CD14-positive monocyte (primary cell): Measurements from ENCODE around the gene DPP6. TPM values are rescaled to one million over a fixed set of nuclear protein-coding genes. Genes with fewer than 3 reads are reported as not detected.

Source experiments
- DNase-seq, 3 donors: peaks; one replicate each; pipeline ENCODE4 v3.0.0-alpha.2; 2011 to 2022
- H2AFZ ChIP-seq: 2 replicates; pipeline ENCODE4 v1.6.0; 2012; ENCODE audit warnings: mild to moderate bottlenecking, low read depth, low read length, inconsistent platforms; ENCODE audit not compliant: insufficient read depth, poor library complexity, severe bottlenecking
- H3K27ac ChIP-seq, 2 donors: 1 replicate in 1 of 2; 2 replicates in 1 of 2; pipeline ENCODE4 v1.5.1; 2012 to 2013; ENCODE audit warnings: low read length in 2 of 2, control low read depth in 1 of 2, inconsistent platforms in 1 of 2, low read depth in 1 of 2, mild to moderate bottlenecking in 1 of 2
- H3K27me3 ChIP-seq, 2 donors: one replicate each; pipeline versions ENCODE4 v1.6.0 to v1.6.1; 2011 to 2013; ENCODE audit warnings: low read length in 2 of 2; ENCODE audit not compliant: control insufficient read depth in 2 of 2, insufficient read depth in 2 of 2
- H3K36me3 ChIP-seq, 2 donors: replicated peaks in 1 of 2; 1 replicate in 1 of 2; 2 replicates in 1 of 2; pipeline versions ENCODE4 v1.5.1 to v1.6.1; 2012 to 2013; ENCODE audit warnings: low read length in 2 of 2, control low read depth in 1 of 2, inconsistent platforms in 1 of 2, mild to moderate bottlenecking in 1 of 2; ENCODE audit not compliant: insufficient read depth in 2 of 2, control insufficient read depth in 1 of 2
- H3K4me1 ChIP-seq, 2 donors: 1 replicate in 1 of 2; 2 replicates in 1 of 2; pipeline versions ENCODE4 v1.5.1 to v1.6.1; 2012 to 2013; ENCODE audit warnings: low read length in 2 of 2, control low read depth in 1 of 2, inconsistent platforms in 1 of 2, mild to moderate bottlenecking in 1 of 2, moderate library complexity in 1 of 2; ENCODE audit not compliant: insufficient read depth in 2 of 2, control insufficient read depth in 1 of 2
- H3K4me2 ChIP-seq: replicated peaks from 2 replicates; pipeline ENCODE3; 2012; ENCODE audit warnings: low read length, moderate library complexity, mild to moderate bottlenecking; ENCODE audit not compliant: poor library complexity, severe bottlenecking; ENCODE audit errors: extremely low read depth
- H3K4me3 ChIP-seq, 3 experiments: fragments of 200-600 bp in 1 of 3; sonication (generic) in 1 of 3; replicated peaks in 1 of 3; 1 replicate in 2 of 3; 2 replicates in 1 of 3; pipeline ENCODE4 v1.5.1; 2011 to 2013; ENCODE audit warnings: low read length in 3 of 3, mild to moderate bottlenecking in 3 of 3, control low read depth in 2 of 3, low read depth in 2 of 3, inconsistent platforms in 1 of 3, moderate library complexity in 1 of 3
- H3K79me2 ChIP-seq: 2 replicates; pipeline ENCODE4 v1.6.0; 2012; ENCODE audit warnings: mild to moderate bottlenecking, control low read depth, inconsistent platforms, low read length, moderate library complexity; ENCODE audit not compliant: insufficient read depth
- H3K9ac ChIP-seq: 2 replicates; pipeline ENCODE4 v1.6.0; 2017; ENCODE audit warnings: low read length, mild to moderate bottlenecking; ENCODE audit not compliant: insufficient read depth, poor library complexity, severe bottlenecking
- H3K9me3 ChIP-seq, 2 donors: replicated peaks in 1 of 2; 1 replicate in 1 of 2; 2 replicates in 1 of 2; pipeline versions ENCODE4 v1.5.1 to v1.6.1; 2012 to 2013; ENCODE audit warnings: low read length in 2 of 2, control low read depth in 1 of 2; ENCODE audit not compliant: control insufficient read depth in 1 of 2, insufficient read depth in 1 of 2
- H4K20me1 ChIP-seq: 2 replicates; pipeline ENCODE4 v1.6.0; 2012; ENCODE audit warnings: mild to moderate bottlenecking, low read length, control low read depth, moderate library complexity; ENCODE audit not compliant: insufficient read depth
- H3K27ac Mint-ChIP-seq, 7 donors: one replicate each; pipeline ENCODE4 v1.8.0; 2020; ENCODE audit warnings: mild to moderate bottlenecking in 7 of 7, mixed read lengths in 7 of 7, moderate library complexity in 6 of 7, inconsistent platforms in 2 of 7
- H3K27me3 Mint-ChIP-seq, 3 donors: one replicate each; pipeline ENCODE4 v1.8.0; 2021 to 2022; ENCODE audit warnings: low read depth in 3 of 3, mild to moderate bottlenecking in 3 of 3, mixed read lengths in 3 of 3, moderate library complexity in 3 of 3, inconsistent platforms in 1 of 3
- H3K36me3 Mint-ChIP-seq, 2 donors: one replicate each; pipeline ENCODE4 v1.8.0; 2020; ENCODE audit warnings: mixed read lengths in 2 of 2, inconsistent platforms in 1 of 2, mild to moderate bottlenecking in 1 of 2
- H3K4me1 Mint-ChIP-seq: one replicate; pipeline ENCODE4 v1.8.0; 2020; ENCODE audit warnings: mild to moderate bottlenecking, mixed read lengths
- H3K4me3 Mint-ChIP-seq, 2 donors: one replicate each; pipeline ENCODE4 v1.8.0; 2020; ENCODE audit warnings: mild to moderate bottlenecking in 2 of 2, mixed read lengths in 2 of 2, moderate library complexity in 1 of 2
- H3K9me3 Mint-ChIP-seq, 7 donors: one replicate each; pipeline ENCODE4 v1.8.0; 2020 to 2022; ENCODE audit warnings: mixed read lengths in 7 of 7, mild to moderate bottlenecking in 6 of 7, moderate library complexity in 6 of 7, inconsistent platforms in 2 of 7
- CTCF ChIP-seq: fragments of 200-600 bp; IDR thresholded peaks from one replicate; pipeline ENCODE4 v1.8.0; 2022; ENCODE audit warnings: antibody characterized with exemption, mild to moderate bottlenecking
- WGBS: methylation state at CpG from one replicate; pipeline ENCODE4 v1.1.5; 2013; ENCODE audit warnings: missing lambda C conversion rate; ENCODE audit not compliant: insufficient coverage; 5-methylcytosine and 5-hydroxymethylcytosine counted together
- intact Hi-C, 2 donors: fragments of 100-400 bp; cut with micrococcal nuclease; formaldehyde crosslinking; loops; one replicate each; pipeline versions ENCODE4 v1.15.0 to v1.15.1; 2023
- polyA plus RNA-seq, 3 donors: library from polyadenylated mRNA; depleted of rRNA in 1 of 3; unstranded in 2 of 3; stranded (reverse) in 1 of 3; fragments of 300-500 nt in 2 of 3; fragments of >200 nt in 1 of 3; fragmentation: Illumina TruSeq in 2 of 3; gene quantifications; 1 replicate in 2 of 3; 2 replicates in 1 of 3; pipeline ENCODE4 v1.2.3, GENCODE V29; 2012 to 2021

Gene DPP6
- polyA plus RNA-seq, 3 donors, result not detected

- Histone ChIP-seq H3K4me3 (no peak overlapping the region), H3K9me3 (peaks cover 20 to 32% of the 10 kb centered on the region in 2 donors), H3K4me1 (no peaks in the 10 kb centered on the region), H3K79me2 (no peaks in the 10 kb centered on the region), H3K9ac (no peak overlapping the region), H3K27ac (no peak overlapping the region), H2AFZ (no peak overlapping the region), H3K27me3 (no peaks in the 10 kb centered on the region), H3K36me3 (no peaks in the 10 kb centered on the region), H3K4me2 (no peak overlapping the region), H4K20me1 (no peaks in the 10 kb centered on the region)
- Mint-ChIP-seq H3K4me3 (no peak overlapping the region), H3K4me1 (no peaks in the 10 kb centered on the region), H3K9me3 (peaks cover 3 to 21% (median 5%) of the 10 kb centered on the region in 7 donors), H3K27me3 (peaks cover 0 to under 1% (median 0%) of the 10 kb centered on the region in 3 donors), H3K27ac (no peak overlapping the region), H3K36me3 (no peaks in the 10 kb centered on the region)
- DNase-seq, result no peak
- 93% methylated on average over 6 of the region's 7 CpGs for WGBS
- intact Hi-C loops, result no loop called here
- no peak for TF ChIP-seq CTCF
Observed at GRCh38 chr7:154613811-154614210, 561.6 kb downstream of the DPP6 start.

- no peak overlapping the region for H3K4me2 ChIP-seq
- no peak for DNase-seq
- no peaks in the 10 kb centered on the region for H3K36me3 Mint-ChIP-seq
- H3K36me3 ChIP-seq, result no peaks in the 10 kb centered on the region
- no peaks in the 10 kb centered on the region for H4K20me1 ChIP-seq
- H3K4me3 Mint-ChIP-seq, result no peak overlapping the region
- intact Hi-C loops, result no loop called here
- H3K79me2 ChIP-seq, result no peaks in the 10 kb centered on the region
- H3K27me3 ChIP-seq, result no peaks in the 10 kb centered on the region
- no peak overlapping the region for H2AFZ ChIP-seq
- H3K4me3 ChIP-seq, result no peak overlapping the region
- no peak overlapping the region for H3K9ac ChIP-seq
- H3K9me3 Mint-ChIP-seq, result peaks cover 4 to 25% (median 9%) of the 10 kb centered on the region in 7 donors
- no peak overlapping the region for H3K27ac Mint-ChIP-seq
- H3K9me3 ChIP-seq, result peaks cover 31 to 36% of the 10 kb centered on the region in 2 donors
- H3K4me1 ChIP-seq, result no peaks in the 10 kb centered on the region
- no peaks in the 10 kb centered on the region for H3K4me1 Mint-ChIP-seq
- H3K27ac ChIP-seq, result no peak overlapping the region
- TF ChIP-seq CTCF, result no peak
- no peaks in the 10 kb centered on the region for H3K27me3 Mint-ChIP-seq
- 100% methylated on average over 4 of the region's 9 CpGs for WGBS
Observed at GRCh38 chr7:154620141-154620755, 568.0 kb downstream of the DPP6 start.
